OCI-LY7 (cell line): ENCODE results near the gene PTGER4. TPM values are rescaled to one million over a fixed set of nuclear protein-coding genes. Genes with fewer than 3 reads are reported as not detected.

ENCODE experiments used
- BruUV-seq: library from RNA; stranded (reverse); fragments of 400-500 nt; replicated peaks from 2 replicates; lab custom pipeline; 2021; lab: Mats Ljungman, UMichigan
- CTCF ChIA-PET: fragments of 300-600 bp; sonication (Branson Sonifier 250); formaldehyde crosslinking; loops from one replicate; lab custom pipeline; 2022; ENCODE audit warnings: antibody characterized with exemption; ENCODE audit not compliant: unreplicated experiment; lab: Charles Lee
- POLR2A ChIA-PET: fragments of 300-600 bp; sonication (Branson Sonifier 250); formaldehyde crosslinking; loops from one replicate; lab custom pipeline; 2022; ENCODE audit warnings: antibody characterized with exemption; lab: Charles Lee
- DNase-seq: peaks from one replicate; pipeline ENCODE4 v3.0.0-alpha.2; 2015; ENCODE audit warnings: low spot score
- H2AFZ ChIP-seq: fragments of 200-600 bp; sonication (generic), shearing (Covaris generic); 2 replicates; pipeline ENCODE4 v1.6.1; 2014; ENCODE audit warnings: mild to moderate bottlenecking, antibody characterized with exemption, low read length, moderate library complexity
- H3K27ac ChIP-seq: fragments of 200-600 bp; sonication (generic); 2 replicates; pipeline ENCODE4 v1.5.1; 2014; ENCODE audit warnings: mixed run types, low read depth, mild to moderate bottlenecking, moderate library complexity, low read length, inconsistent platforms; ENCODE audit not compliant: poor library complexity, severe bottlenecking
- H3K36me3 ChIP-seq: fragments of 200-600 bp; sonication (generic); 2 replicates; pipeline ENCODE4 v1.6.1; 2014; ENCODE audit warnings: mild to moderate bottlenecking, antibody characterized with exemption, low read length, moderate library complexity, mixed read lengths; ENCODE audit not compliant: insufficient read depth
- H3K4me1 ChIP-seq: fragments of 200-600 bp; sonication (generic); 2 replicates; pipeline ENCODE4 v1.5.1; 2014; ENCODE audit warnings: mild to moderate bottlenecking, low read length; ENCODE audit not compliant: insufficient read depth, poor library complexity, severe bottlenecking
- H3K4me2 ChIP-seq: fragments of 200-600 bp; sonication (generic); 2 replicates; pipeline ENCODE4 v1.6.1; 2014; ENCODE audit warnings: mild to moderate bottlenecking, low read length
- H3K4me3 ChIP-seq: fragments of 200-600 bp; sonication (generic); 2 replicates; pipeline ENCODE4 v1.5.1; 2014; ENCODE audit warnings: mild to moderate bottlenecking, low read depth, low read length; ENCODE audit not compliant: poor library complexity, severe bottlenecking
- H3K79me2 ChIP-seq: fragments of 200-600 bp; sonication (generic); 2 replicates; pipeline ENCODE4 v1.6.1; 2016; ENCODE audit warnings: low read depth, mild to moderate bottlenecking, low read length, moderate library complexity, mixed read lengths; ENCODE audit not compliant: insufficient read depth
- H3K9me2 ChIP-seq: fragments of 200-600 bp; sonication (generic); 2 replicates; pipeline ENCODE4 v1.6.1; 2016; ENCODE audit warnings: mild to moderate bottlenecking, low read length, mixed read lengths; ENCODE audit not compliant: insufficient read depth
- H3K9me3 ChIP-seq: fragments of 200-600 bp; sonication (generic); 2 replicates; pipeline ENCODE4 v1.6.1; 2014; ENCODE audit warnings: mild to moderate bottlenecking, mixed run types, low read length, mixed read lengths
- H4K20me1 ChIP-seq: fragments of 200-600 bp; sonication (generic); 2 replicates; pipeline ENCODE4 v1.6.1; 2014; ENCODE audit warnings: mild to moderate bottlenecking, antibody characterized with exemption, low read length, moderate library complexity, mixed read lengths; ENCODE audit not compliant: insufficient read depth
- CTCF ChIP-seq: fragments of 200-600 bp; sonication (generic); conservative IDR thresholded peaks from 2 replicates; pipeline ENCODE4 v1.5.1; 2014; ENCODE audit warnings: mild to moderate bottlenecking, antibody characterized with exemption, low read length, moderate library complexity, mixed read lengths
- EZH2phosphoT487 ChIP-seq: fragments of 200-600 bp; sonication (generic); IDR thresholded peaks from 2 replicates; pipeline ENCODE4 v1.6.1; 2018; ENCODE audit warnings: low read depth, borderline replicate concordance, mild to moderate bottlenecking, mixed run types, antibody characterized with exemption, low read length, moderate library complexity, mixed read lengths
- intact Hi-C: fragments of 100-400 bp; cut with micrococcal nuclease; formaldehyde crosslinking; loops from one replicate; pipeline ENCODE4 v1.10.0; 2022; ENCODE audit not compliant: unreplicated experiment
- total RNA-seq, 2 experiments: library from RNA; depleted of rRNA in 1 of 2; stranded (reverse); fragments of >200 nt in 1 of 2; shearing (Covaris generic) in 1 of 2; gene quantifications; 2 replicates each; pipeline ENCODE4 v1.2.3, GENCODE V29; 2014 to 2022

The PTGER4 gene
- total RNA-seq, 2 experiments from 2014 or later = 0.49 to 1.4 TPM

GRCh38 chr5:40682154-40683017, 2.7 kb downstream of the PTGER4 start:
- TF ChIP-seq CTCF (no peak), EZH2phosphoT487 (0 out of 2 replicates have a peak, but pooled peaks have one; percentile 45)
- POLR2A ChIA-PET = no interaction called here
- H3K36me3 ChIP-seq = no peaks in the 10 kb centered on the region
- peak overlapping the region; percentile 100; the same call in 1 of the 2 replicates for H3K4me2 ChIP-seq
- intact Hi-C loops = loop anchor here (5.0 kb wide), 2 partner anchors 305 to 650 kb away; no protein-coding TSS in a partner anchor
- peaks cover 15% of the 10 kb centered on the region for H3K4me1 ChIP-seq
- no peaks in the 10 kb centered on the region for H3K9me2 ChIP-seq
- H3K4me3 ChIP-seq = no peak overlapping the region
- H3K27ac ChIP-seq = no peak overlapping the region
- no peak for DNase-seq
- H3K9me3 ChIP-seq = no peaks in the 10 kb centered on the region
- no peaks in the 10 kb centered on the region for H3K79me2 ChIP-seq
- no peaks in the 10 kb centered on the region for H4K20me1 ChIP-seq
- CTCF ChIA-PET = no interaction called here
- BruUV-seq = no TSS peak
- no peak overlapping the region for H2AFZ ChIP-seq

- no peak for DNase-seq
- H3K4me1 ChIP-seq = peaks cover 15% of the 10 kb centered on the region
- ChIA-PET CTCF (no interaction called here), POLR2A (interaction anchor here (0.7 to 1.1 kb wide), 3 partner anchors 59 to 563 kb away, joined by 3 read pairs; no protein-coding TSS in a partner anchor)
- no peak for TF ChIP-seq CTCF
- peak overlapping the region; percentile 100; the same call in 1 of the 2 replicates for H3K4me2 ChIP-seq
- no peaks in the 10 kb centered on the region for H3K9me2 ChIP-seq
- no peaks in the 10 kb centered on the region for H3K9me3 ChIP-seq
- no peaks in the 10 kb centered on the region for H3K79me2 ChIP-seq
- no peak overlapping the region for H3K4me3 ChIP-seq
- BruUV-seq = no TSS peak
- H3K27ac ChIP-seq = no peak overlapping the region
- H2AFZ ChIP-seq = no peak overlapping the region
- intact Hi-C loops = loop anchor here (5.0 kb wide), 2 partner anchors 306 to 651 kb away; no protein-coding TSS in a partner anchor
- H3K36me3 ChIP-seq = no peaks in the 10 kb centered on the region
- no peaks in the 10 kb centered on the region for H4K20me1 ChIP-seq
Measured at GRCh38 chr5:40683305-40683704, 3.6 kb downstream of the PTGER4 start.

GRCh38 chr5:40685193-40685592, 5.5 kb downstream of the PTGER4 start:
- Histone ChIP-seq H3K36me3 (no peaks in the 10 kb centered on the region), H3K27ac (no peak overlapping the region), H3K9me2 (no peaks in the 10 kb centered on the region), H3K4me1 (peaks cover 5% of the 10 kb centered on the region), H3K4me3 (no peak overlapping the region), H4K20me1 (no peaks in the 10 kb centered on the region), H3K9me3 (no peaks in the 10 kb centered on the region), H3K4me2 (no peak overlapping the region; the same call in 1 of the 2 replicates), H3K79me2 (no peaks in the 10 kb centered on the region), H2AFZ (no peak overlapping the region)
- no peak for DNase-seq
- no peak for TF ChIP-seq EZH2phosphoT487
- TF ChIP-seq CTCF = no peak
- CTCF ChIA-PET = no interaction called here
- no TSS peak for BruUV-seq
- intact Hi-C loops = loop anchor here (5.0 kb wide), 4 partner anchors 52 to 1108 kb away; no protein-coding TSS in a partner anchor
- POLR2A ChIA-PET = interaction anchor here (0.9 to 1.1 kb wide), 2 partner anchors 28 to 248 kb away, joined by 3 read pairs; no protein-coding TSS in a partner anchor
